ENCODE data around the gene LAMB3. TPM values are rescaled to one million over a fixed set of nuclear protein-coding genes. Genes with fewer than 3 reads are reported as not detected.

Gene LAMB3
- total RNA-seq, 1 donor from 2014 or later = 4.2 TPM

DNA sequence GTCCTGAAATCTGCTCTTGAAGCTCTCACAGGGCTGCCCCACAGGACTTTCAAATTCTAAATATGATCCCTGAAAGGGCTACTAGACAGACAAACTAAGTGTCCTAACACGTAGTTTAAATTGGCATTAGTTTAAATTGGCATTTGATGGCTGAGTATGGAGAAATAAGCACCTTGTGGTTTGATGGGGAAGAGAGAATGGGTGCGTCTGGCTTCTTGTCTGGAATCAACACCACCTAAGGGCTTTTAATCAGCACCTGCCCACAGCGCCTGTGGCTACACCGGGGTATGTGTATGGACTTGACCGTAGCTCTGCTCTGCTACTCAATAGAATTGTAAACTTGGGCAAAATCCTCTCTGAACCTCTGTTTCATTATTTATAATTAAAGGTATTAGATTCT lies 5.7 kb upstream of the LAMB3 start:
- H3K9me3 ChIP-seq (ENCODE audit: insufficient read depth, low read depth, low read length) = no peaks in the 10 kb centered on the region
- Mint-ChIP-seq H3K9me3 (ENCODE audit: unreplicated experiment) (no peaks in the 10 kb centered on the region), H3K36me3 (ENCODE audit: low read depth, unreplicated experiment) (no peaks in the 10 kb centered on the region), H3K4me3 (ENCODE audit: unreplicated experiment) (no peak overlapping the region), H3K27ac (ENCODE audit: unreplicated experiment) (no peak overlapping the region), H3K4me1 (ENCODE audit: low read depth, unreplicated experiment) (peaks cover 22% of the 10 kb centered on the region), H3K27me3 (ENCODE audit: low read depth, unreplicated experiment) (peaks cover 15% of the 10 kb centered on the region)
- H3K4me1 ChIP-seq (ENCODE audit: insufficient read depth, low read length) = peaks cover 18% of the 10 kb centered on the region
- no peak for TF ChIP-seq EZH2 (IDR thresholded peaks at IDR 0.05; ENCODE audit: insufficient read depth, low read length)
- DNase-seq (ENCODE audit: low read depth) (no peak), FAIRE-seq (no peak)
- no peak overlapping the region for H3K4me2 ChIP-seq (ENCODE audit: low read length)
- no peak overlapping the region for H3K4me3 ChIP-seq (ENCODE audit: insufficient read depth, low read depth, low read length)
- H3K27me3 ChIP-seq (ENCODE audit: insufficient read depth, low read length) = no peaks in the 10 kb centered on the region
- no peaks in the 10 kb centered on the region for H3K36me3 ChIP-seq (ENCODE audit: insufficient read depth, low read length)
- H2AFZ ChIP-seq (ENCODE audit: low read depth, low read length) = no peak overlapping the region
- H3K79me2 ChIP-seq (ENCODE audit: insufficient read depth, low read length) = no peaks in the 10 kb centered on the region
- H3K9ac ChIP-seq (ENCODE audit: low read length) = no peak overlapping the region
- H3K27ac ChIP-seq (ENCODE audit: low read depth, low read length) = no peak overlapping the region
- H4K20me1 ChIP-seq (ENCODE audit: insufficient read depth, low read length) = no peaks in the 10 kb centered on the region

DNA sequence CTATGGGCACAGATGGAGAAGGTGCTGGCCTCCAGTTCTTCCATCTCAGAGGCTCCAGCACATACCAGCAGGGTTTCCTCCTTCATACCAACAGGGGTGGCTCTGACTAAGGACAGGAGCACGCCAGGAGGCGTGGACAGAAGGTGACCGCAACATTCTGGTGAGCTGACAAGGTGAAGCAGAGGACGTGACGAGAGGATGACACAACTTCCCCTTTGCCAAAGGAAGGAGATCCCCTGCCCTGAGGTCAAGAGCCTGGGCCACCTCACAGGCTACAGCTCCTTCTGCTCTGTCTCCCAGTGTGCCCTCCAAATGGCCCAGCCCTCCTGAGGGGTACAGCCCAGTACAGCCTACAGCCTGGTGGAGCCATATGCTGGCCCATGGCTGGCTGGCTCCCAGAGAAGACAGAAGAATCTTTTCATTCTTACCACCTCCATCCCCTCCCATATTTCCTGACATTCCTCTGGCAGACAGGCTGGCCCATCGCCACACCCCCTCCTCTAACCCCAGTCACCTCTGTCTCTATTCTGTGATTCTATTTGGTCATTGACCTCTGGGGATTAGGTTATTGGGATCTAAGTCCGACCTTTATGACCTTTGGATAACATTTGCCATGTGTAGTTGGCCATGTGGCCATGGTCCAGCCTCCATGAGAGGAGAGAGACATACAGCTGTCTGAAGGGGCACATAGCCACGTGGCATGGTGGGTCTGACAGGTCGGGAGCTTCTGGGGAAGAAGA lies 5.1 kb upstream of the LAMB3 start:
- no peak overlapping the region for H3K4me2 ChIP-seq (ENCODE audit: low read length)
- H3K27ac Mint-ChIP-seq (ENCODE audit: unreplicated experiment) = no peak overlapping the region
- no peak overlapping the region for H3K4me3 ChIP-seq (ENCODE audit: insufficient read depth, low read depth, low read length)
- no peaks in the 10 kb centered on the region for H3K36me3 Mint-ChIP-seq (ENCODE audit: low read depth, unreplicated experiment)
- no peaks in the 10 kb centered on the region for H3K27me3 ChIP-seq (ENCODE audit: insufficient read depth, low read length)
- H3K4me1 Mint-ChIP-seq (ENCODE audit: low read depth, unreplicated experiment) = peaks cover 22% of the 10 kb centered on the region
- DNase-seq (ENCODE audit: low read depth) (no peak), FAIRE-seq (peak; percentile 89)
- H3K4me3 Mint-ChIP-seq (ENCODE audit: unreplicated experiment) = no peak overlapping the region
- no peaks in the 10 kb centered on the region for H3K36me3 ChIP-seq (ENCODE audit: insufficient read depth, low read length)
- TF ChIP-seq, protein P1, sequence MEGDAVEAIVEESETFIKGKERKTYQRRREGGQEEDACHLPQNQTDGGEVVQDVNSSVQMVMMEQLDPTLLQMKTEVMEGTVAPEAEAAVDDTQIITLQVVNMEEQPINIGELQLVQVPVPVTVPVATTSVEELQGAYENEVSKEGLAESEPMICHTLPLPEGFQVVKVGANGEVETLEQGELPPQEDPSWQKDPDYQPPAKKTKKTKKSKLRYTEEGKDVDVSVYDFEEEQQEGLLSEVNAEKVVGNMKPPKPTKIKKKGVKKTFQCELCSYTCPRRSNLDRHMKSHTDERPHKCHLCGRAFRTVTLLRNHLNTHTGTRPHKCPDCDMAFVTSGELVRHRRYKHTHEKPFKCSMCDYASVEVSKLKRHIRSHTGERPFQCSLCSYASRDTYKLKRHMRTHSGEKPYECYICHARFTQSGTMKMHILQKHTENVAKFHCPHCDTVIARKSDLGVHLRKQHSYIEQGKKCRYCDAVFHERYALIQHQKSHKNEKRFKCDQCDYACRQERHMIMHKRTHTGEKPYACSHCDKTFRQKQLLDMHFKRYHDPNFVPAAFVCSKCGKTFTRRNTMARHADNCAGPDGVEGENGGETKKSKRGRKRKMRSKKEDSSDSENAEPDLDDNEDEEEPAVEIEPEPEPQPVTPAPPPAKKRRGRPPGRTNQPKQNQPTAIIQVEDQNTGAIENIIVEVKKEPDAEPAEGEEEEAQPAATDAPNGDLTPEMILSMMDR (IDR thresholded peaks at IDR 0.05; ENCODE audit: insufficient read depth, low read depth, low read length) = no peak
- no peak for TF ChIP-seq EZH2 (IDR thresholded peaks at IDR 0.05; ENCODE audit: insufficient read depth, low read length)
- H3K79me2 ChIP-seq (ENCODE audit: insufficient read depth, low read length) = no peaks in the 10 kb centered on the region
- no peaks in the 10 kb centered on the region for H3K9me3 Mint-ChIP-seq (ENCODE audit: unreplicated experiment)
- H4K20me1 ChIP-seq (ENCODE audit: insufficient read depth, low read length) = no peaks in the 10 kb centered on the region
- peak overlapping the region; percentile 39 for H3K27ac ChIP-seq (ENCODE audit: low read depth, low read length)
- no peak overlapping the region for H3K9ac ChIP-seq (ENCODE audit: low read length)
- H3K27me3 Mint-ChIP-seq (ENCODE audit: low read depth, unreplicated experiment) = peaks cover 11% of the 10 kb centered on the region
- peaks cover 22% of the 10 kb centered on the region for H3K4me1 ChIP-seq (ENCODE audit: insufficient read depth, low read length)
- H2AFZ ChIP-seq (ENCODE audit: low read depth, low read length) = no peak overlapping the region
- H3K9me3 ChIP-seq (ENCODE audit: insufficient read depth, low read depth, low read length) = no peaks in the 10 kb centered on the region

GRCh38 chr1:209655411-209656231 lies 3.4 kb upstream of the LAMB3 start:
- no peaks in the 10 kb centered on the region for H3K9me3 Mint-ChIP-seq (ENCODE audit: unreplicated experiment)
- no peak overlapping the region for H3K4me3 Mint-ChIP-seq (ENCODE audit: unreplicated experiment)
- no peaks in the 10 kb centered on the region for H4K20me1 ChIP-seq (ENCODE audit: insufficient read depth, low read length)
- H3K79me2 ChIP-seq (ENCODE audit: insufficient read depth, low read length) = no peaks in the 10 kb centered on the region
- no peaks in the 10 kb centered on the region for H3K9me3 ChIP-seq (ENCODE audit: insufficient read depth, low read depth, low read length)
- H3K27me3 ChIP-seq (ENCODE audit: insufficient read depth, low read length) = no peaks in the 10 kb centered on the region
- no peak for FAIRE-seq
- H3K4me2 ChIP-seq (ENCODE audit: low read length) = no peak overlapping the region
- peaks cover 11% of the 10 kb centered on the region for H3K27me3 Mint-ChIP-seq (ENCODE audit: low read depth, unreplicated experiment)
- DNase-seq (ENCODE audit: low read depth) = no peak
- no peak overlapping the region for H2AFZ ChIP-seq (ENCODE audit: low read depth, low read length)
- H3K27ac ChIP-seq (ENCODE audit: low read depth, low read length) = no peak overlapping the region
- no peaks in the 10 kb centered on the region for H3K36me3 ChIP-seq (ENCODE audit: insufficient read depth, low read length)
- peaks cover 37% of the 10 kb centered on the region for H3K4me1 ChIP-seq (ENCODE audit: insufficient read depth, low read length)
- peak overlapping the region; percentile 45 for H3K27ac Mint-ChIP-seq (ENCODE audit: unreplicated experiment)
- H3K4me1 Mint-ChIP-seq (ENCODE audit: low read depth, unreplicated experiment) = peaks cover 33% of the 10 kb centered on the region
- H3K36me3 Mint-ChIP-seq (ENCODE audit: low read depth, unreplicated experiment) = no peaks in the 10 kb centered on the region
- no peak overlapping the region for H3K4me3 ChIP-seq (ENCODE audit: insufficient read depth, low read depth, low read length)
- no peak overlapping the region for H3K9ac ChIP-seq (ENCODE audit: low read length)
- TF ChIP-seq, protein P1 (IDR thresholded peaks at IDR 0.05; ENCODE audit: insufficient read depth, low read depth, low read length) = no peak
- TF ChIP-seq EZH2 (IDR thresholded peaks at IDR 0.05; ENCODE audit: insufficient read depth, low read length) = no peak

Data from astrocyte (in vitro differentiated cells and primary cell).